T-helper 2 cell treated with Interferon-gamma antibody and Interleukin-4, amounts not matched to agents 100 ng/mL and 5 ng/mL, for 36 hours (primary cell): ENCODE data around the gene LAMC3. TPM values are rescaled to one million over a fixed set of nuclear protein-coding genes. Genes with fewer than 3 reads are reported as not detected.
"Not testable (repeated sequence)": the region's sequence is repeated elsewhere in the genome, so short reads cannot be mapped to it uniquely, and the experiment has no call there.

Experiments
- intact Hi-C: fragments of 100-400 bp; cut with micrococcal nuclease; formaldehyde crosslinking; loops from one replicate; pipeline ENCODE4 v1.15.1; 2023
- total RNA-seq: library from RNA; stranded (reverse); gene quantifications from 2 replicates; pipeline ENCODE4 v1.2.3, GENCODE V29; 2022

The LAMC3 gene
- total RNA-seq, 1 donor from 2014 or later = 0.05 TPM

DNA sequence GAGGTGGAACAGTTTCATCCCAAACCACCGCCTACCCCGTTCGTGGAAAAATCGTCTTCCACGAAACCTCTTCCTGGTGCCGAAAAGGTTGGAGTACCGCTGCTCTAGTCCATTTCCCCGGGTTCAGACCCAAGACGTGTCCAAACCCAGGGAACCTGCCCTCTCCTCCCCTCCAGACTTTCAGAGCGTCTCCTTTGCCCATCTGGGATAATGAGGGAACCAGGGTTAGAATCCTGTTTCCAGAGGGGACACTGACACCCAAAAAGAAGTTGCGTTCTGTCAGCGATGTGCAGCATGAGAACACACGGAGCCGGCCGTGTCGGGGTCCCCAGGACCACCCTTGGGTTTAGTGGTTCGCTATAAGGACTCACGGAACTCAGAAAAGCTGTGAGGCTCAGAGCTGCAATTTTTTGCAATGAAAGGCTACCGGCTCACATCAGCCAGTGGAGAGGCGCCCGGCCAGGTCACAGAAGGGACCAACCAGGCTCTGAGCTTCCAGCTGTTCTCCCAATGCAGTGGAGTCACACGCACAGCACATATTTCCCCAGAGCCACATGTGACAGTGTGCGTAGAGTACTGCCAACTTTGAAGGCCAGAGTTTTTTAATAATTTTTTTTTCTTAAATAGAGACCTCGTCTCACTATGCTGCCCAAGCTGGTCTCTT, 19.4 kb downstream of the LAMC3 start:
- intact Hi-C loops = no loop called here

DNA sequence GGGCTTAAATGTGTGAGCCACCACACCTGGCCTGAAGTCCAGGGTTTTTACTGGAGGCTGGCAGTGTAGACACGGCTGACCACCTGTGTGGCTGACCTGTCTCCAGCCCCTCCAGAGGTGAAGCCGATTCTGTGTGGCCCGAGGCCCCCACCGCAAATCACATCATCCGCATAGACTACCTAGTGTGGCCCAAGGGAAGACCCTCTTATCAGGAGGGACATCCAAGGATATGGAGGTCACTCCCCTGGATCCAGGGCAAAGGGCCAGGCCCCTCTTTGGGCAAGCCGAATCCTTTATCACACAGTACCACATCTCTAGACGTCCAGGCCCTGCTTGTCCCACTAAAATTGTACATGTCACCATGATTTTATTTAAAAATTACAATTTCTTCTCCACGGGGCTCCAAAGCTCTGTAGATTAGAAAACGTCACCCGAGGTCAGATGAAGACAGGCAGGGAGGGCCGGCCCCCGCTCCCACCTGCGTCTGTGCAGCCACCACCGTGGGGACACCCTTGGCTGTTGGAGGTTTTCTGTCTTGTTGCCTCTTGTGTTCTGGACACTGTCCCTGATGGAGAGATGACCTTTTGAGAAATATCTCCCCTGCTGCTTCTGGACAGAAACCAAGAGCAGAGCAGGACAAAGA, 20.1 kb downstream of the LAMC3 start:
- intact Hi-C loops = no loop called here

DNA sequence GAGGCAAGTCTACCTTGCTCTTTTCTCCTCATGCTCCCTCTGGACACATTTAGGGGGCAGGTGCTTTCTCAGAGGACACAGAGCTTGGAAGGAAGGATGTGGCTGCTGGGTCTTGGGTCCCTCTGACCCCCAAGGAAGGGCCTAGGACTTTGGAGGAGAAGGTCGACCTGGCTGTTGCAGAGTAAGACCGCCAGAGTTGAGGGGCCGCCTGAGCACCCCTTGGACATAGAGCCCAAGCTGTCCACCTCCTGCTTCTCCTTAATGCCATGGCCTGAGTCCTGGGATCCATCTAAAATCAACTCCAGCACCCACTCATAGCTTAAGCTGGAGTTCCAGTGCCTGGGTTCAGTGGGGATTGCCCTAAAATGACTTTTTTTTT, 20.6 kb downstream of the LAMC3 start:
- intact Hi-C loops = no loop called here

DNA sequence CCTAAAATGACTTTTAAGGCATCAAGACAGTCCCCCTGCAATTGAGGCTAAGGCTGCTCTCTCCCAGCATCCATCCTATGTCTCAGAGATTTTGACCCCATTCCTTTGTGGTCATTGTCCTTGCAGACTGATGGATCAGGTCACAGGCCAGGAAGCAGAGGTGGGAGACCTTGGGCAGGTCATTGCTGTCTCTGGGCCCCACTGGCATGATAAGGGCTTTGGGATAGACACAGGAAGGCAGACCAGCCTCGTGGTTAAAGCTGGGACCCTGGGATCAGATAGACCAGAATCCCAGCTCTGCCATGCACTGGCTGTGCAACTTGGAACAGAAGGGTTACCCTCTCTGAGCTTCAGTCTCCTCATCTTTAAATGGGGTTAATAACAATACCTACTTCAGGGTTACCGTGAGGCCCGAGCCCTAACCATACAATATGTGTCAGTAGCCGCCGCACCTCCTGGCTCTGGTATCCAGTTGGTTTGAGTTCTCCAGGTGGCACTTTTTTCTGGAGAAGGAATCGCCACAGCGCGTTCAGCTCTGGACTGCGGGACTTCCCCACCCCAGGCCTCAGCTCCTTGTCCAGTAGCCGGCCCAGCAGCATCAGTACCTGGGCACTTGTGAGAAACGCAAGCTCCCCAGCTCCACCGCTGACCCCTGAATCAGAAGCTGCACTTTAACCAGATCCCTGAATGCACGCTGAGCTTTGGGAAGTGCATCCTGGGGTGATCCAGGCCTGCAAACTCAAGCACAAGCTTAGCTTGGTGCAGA, 21.4 kb downstream of the LAMC3 start:
- intact Hi-C loops = no loop called here

DNA sequence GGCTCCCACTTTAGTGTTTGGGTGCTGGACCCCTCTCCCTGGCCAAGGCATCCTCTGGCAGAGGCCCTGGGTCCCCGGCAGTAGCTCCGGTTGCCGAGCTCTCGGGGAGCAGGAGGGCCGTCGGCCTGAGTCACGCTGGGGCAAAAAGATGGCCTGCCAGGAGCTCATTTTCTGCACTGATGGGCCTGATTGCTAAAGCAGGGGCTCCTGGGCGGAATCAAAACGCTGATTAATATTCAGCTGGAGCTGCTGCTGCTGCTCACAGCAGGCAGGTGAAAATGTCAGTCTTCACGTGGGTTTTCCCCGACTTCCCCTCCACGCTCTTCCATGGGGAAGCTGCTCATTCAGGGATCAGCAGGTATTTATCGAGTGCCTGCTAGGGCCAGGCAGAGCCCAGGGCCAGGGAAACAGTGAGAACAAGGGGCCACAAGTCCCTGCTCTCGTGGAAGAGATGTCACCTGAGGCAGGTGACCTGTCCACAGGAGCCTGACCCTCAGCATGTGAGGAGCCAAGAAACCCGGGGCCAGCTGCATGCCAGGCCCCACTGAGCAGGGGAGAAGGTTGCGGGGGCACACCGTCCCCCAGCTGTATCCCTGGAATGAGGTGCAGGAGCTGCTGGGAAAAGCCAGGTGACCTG, 22.1 kb downstream of the LAMC3 start:
- intact Hi-C loops = no loop called here

DNA sequence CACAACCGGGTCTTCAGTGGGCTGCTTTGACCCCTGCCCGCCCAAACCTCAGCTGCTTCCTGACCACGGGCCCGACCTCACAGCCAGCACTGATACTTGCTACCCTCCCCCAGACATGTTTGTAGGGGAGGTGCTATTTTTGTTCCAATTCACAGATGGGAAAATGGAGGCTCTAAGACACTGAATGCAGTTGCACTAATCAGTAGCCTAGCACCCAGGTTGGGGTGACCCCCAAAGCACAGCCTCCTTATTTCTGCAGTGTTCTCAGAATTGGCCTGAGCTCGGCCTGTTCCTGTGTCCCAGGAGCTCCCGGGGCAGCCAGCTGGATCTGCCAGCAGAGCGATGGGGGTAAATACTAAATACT, 22.6 kb downstream of the LAMC3 start:
- intact Hi-C loops = no loop called here

DNA sequence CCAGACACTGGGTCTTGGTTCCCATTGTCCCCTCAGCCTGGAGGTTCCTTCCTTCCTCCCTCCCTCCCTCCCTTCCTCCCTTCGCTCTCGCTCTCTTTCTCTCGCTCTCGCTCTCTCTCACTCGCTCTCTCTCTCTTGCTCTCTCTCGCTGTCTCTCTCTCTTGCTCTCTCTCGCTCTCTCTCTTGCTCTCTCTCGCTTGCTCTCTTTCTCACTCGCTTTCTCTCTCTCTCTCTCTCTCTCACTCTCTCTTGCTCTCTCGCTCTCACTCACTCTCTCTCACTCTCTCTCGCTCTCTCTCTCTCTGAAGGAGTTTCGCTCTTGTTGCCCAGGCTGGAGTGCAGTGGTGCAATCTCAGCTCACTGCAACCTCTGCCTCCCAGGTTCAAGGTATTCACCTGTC, 23.4 kb downstream of the LAMC3 start:
- intact Hi-C loops = no loop called here

DNA sequence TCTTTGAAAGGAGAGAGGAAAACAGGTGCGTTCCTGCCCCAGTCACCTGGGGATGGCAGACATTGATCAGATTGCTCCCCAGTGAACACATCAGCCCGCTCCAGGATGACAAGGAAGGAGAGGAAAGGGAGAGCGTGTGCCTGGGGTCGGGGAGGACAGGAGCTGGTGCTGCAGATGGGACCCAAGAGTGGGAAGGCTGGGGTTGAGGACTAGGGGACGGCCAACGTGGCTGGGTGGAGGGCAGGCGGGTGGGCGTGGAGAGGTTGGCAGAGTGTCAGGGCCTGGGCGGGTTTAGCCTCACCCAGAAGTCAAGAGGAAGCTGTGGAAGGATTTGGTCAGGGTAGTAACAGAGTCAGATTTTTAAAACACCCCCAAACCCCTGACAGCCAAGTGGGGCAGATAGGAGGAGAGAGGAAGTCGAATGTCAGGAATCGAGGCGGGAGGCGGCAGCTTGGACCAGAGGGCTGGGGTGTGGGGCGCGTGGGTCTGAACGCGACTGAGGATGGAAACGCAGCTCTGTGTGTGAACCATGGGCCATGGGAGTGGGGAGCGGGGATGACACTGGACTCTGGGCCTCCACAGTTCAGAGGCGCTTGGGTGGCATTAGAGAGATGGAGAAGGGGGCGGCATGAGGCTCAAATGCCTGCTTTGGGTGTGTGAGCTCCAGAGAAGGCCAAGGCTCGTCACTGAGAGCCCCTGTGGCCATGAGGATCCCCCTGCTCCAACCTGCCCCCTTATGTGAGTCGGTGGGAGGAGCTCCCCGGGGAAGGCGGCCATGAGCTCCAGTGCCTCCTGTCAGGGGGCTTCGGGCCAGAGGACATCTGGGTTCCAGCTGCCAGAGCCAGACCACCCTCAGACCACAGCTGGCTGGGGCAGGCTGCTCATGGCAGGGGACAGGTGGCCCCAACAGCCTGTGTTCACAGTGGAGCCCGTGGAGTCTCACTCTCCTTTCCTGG, 24.6 kb downstream of the LAMC3 start:
- intact Hi-C loops = no loop called here

DNA sequence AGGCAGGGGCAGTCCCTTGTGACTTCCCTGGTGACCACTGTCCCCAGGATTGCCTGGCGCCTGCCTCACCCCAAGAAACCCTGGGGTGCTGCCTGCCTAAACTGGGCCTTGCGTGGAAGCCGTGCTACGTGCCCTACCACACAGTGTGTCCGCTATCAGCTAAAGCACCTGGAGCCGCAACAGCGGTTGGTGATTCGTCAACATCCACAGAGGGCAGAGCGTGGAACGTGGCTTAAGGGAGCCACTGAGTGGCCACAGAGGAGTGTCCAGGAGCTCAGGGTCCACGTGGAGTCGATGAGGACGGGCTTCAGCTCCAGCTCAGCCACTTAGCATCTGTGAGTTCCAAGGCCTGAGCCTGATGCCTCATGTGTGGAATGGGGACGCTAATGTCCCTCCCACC, 25.3 kb downstream of the LAMC3 start:
- intact Hi-C loops = no loop called here

DNA sequence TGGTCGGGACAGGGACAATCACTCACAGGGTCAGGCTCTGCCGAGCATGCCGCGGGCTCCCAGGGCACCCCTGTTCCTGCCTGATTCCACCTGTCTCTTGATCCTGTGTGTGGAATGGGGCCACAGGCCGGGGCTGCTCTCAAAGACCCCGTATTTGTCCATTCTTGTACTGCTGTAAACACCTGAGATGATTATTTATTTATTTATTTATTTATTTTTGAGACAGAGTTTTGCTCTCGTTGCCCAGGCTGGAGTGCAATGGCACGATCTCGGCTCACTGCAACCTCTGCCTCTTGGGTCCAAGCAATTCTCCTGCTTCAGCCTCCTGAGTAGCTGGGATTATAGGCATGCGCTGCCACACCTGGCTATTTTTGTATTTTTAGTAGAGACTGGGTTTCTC, 25.8 kb downstream of the LAMC3 start:
- intact Hi-C loops = not testable (repeated sequence)

DNA sequence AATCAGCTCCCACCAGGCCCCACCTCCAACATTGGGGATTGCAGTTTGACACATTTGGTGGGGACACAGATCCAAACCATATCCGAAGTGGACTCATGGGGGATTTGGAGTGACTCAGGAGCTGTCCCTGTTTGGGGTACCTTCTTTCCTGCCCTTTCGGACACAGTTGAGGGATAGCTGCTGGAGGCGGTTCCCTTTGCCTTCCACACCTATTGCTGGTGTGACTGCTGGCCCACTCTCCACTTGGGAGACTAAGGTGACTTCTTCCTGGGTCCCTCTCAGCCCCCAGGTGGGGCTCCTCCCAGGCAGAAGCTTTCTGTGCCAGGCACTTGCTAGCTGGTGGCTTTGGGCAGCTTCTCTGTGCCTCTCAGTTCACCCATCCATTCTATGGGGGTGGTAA, 26.6 kb downstream of the LAMC3 start:
- intact Hi-C loops = no loop called here

DNA sequence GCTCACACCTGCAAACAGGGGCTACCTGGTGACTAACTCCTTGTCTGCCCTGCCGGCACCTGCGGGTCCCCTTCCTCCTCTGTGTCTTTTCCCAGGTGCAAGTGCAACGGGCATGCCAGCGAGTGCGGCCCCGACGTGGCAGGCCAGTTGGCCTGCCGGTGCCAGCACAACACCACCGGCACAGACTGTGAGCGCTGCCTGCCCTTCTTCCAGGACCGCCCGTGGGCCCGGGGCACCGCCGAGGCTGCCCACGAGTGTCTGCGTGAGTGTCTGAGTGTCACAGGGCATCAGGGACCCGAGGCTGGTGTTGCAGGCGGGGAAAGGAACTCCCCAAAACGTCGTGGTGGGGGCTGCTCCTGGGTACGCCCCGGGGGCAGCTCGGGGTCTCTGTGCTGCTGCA, 27.1 kb downstream of the LAMC3 start:
- intact Hi-C loops = no loop called here

DNA sequence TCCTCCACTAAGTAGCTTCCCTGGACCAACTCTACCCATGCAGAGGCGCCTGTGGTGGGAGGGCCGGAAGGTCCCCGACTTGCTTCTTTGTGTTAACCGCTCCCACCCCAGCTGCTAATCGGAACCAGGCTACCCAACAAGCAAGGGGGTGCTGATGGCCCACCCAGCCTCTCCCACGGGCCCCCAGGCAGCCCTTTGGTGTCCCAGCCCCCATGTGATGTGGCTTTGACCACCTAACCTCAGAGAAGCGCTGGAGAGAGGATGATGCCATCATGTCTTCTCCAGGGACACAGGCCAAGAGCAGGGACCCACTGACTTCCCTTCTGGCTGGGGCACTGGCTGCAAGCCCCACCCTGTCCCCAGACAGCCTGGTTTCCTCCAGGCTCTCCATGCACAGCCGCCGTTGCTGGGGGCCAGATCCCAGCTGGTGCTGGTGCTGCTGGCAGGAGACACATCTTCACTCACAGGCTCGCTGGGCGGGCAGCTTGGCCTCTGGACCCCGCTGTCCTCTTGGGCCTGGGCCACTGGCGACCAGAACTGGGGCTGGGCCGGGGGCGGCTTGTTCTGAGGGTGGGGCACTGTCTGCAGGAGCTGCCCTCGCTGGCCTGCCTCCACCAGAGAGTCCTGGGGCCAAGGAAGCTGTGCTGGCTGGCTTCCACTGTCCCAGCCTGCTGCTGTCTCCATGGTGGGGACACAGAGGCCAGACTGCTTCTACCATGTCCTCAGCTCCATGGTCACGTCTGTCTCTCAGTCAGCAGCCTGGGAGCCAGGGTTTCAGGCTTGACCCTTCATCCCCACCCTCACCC, 27.8 kb downstream of the LAMC3 start:
- intact Hi-C loops = no loop called here

DNA sequence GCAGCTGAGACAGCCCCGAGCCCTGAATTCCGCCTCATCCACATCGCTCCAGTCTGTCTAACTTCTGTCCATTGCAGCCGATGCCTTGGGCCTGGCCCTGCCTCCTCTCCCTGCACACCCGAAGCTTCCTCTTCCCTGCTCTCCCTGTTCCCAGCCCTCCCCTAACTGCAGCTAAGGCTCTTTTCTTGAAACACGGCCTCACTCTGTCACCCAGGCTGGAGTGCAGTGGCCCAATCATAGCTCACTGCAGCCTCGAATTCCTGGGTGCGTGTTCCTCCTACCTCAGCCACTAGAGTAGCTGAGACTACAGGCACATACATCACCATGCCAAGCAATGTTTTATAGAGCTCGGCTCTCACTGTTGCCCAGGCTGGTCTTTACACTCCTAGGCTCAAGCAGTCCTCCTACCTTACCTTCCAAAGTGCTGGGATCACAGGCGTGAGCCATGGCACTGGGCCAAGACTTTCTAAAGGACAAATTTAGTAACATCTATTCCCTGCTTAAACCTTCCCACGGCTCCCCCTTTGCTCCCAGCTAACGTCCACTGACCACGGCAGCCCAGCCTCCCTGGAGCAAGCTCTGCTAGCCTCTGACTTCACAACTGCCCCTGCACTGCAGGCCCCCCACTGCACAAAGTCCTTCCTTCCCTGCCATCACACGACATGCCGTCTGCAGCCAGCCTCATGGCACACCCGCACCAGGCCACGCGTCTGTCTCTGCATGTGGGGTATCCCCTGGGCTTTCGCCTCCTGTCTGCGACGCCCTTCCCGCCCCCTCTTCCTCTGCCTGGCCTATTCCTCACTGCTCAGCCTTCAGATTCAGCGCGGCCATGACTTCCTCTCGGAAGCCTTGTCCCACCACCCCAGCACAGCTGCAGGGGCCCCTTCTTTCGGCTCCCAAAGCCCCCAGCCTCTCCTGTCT, 28.6 kb downstream of the LAMC3 start:
- intact Hi-C loops = no loop called here

DNA sequence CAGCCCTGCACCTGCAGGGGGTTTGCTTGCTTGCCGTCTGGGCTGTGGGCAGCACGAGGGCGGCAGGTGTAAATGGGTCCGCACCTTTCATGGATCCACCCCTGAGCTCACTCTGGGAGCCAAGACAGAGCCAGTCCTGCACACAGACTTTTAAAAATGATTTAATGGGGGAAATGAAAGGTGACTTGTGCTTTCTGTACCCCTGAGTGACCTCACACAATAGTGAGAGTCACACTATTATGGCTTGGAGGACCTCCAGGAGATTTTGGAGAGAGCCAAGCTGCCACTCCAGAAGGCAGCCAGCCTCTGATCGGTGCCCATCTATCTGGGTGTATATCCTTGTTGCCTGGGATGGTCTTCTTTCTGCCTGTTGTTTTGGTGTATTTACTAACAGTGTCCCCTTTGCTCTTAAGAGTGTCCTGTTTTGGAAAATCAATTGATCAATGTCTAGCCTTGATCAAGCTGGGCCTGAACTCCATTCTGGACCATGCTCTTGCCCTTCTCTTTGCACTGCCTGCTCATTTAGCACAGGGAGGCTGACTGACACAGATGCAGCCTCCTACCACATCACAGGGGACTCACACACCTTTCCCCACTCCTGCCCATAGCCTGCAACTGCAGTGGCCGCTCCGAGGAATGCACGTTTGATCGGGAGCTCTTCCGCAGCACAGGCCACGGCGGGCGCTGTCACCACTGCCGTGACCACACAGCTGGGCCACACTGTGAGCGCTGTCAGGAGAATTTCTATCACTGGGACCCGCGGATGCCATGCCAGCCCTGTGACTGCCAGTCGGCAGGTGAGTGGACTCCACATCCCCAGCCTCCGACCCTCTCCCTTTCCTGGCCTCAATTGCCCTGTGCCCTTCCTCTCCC, 29.5 kb downstream of the LAMC3 start:
- intact Hi-C loops = no loop called here

DNA sequence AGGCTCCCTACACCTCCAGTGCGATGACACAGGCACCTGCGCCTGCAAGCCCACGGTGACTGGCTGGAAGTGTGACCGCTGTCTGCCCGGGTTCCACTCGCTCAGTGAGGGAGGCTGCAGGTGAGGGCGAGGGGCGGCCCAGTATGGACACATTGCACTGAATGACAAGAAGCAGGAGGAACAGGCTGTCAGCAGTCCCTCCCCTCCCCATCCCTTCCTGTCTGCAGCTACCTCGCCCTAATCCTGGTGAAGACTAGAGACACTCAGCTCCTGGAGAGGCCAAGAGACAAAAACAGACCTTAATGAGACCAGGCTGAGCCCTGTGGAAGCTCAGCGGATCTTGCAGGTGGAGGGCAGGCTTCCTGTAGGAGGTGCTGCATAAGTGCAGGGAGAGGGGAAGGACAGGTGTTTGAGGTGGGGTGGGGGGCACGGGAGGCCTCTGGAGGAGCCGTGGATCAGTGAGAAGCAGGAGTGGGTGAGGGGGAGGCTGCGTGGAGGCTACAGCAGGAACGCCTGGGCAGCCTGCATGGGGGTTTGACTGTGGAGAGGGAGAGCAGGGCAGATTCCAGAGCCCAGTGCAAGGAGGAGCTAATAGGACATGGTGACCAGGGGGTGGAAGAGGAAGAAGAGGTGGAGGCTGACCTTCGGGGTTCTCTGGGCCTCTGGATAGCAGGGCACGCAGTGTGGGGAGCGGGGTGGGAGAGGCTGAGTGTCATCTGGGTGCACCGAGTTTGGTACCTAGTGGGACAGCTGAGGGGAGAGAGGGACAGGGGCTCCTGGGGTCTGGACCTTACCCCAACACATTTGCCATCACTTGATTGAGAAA, 30.4 kb downstream of the LAMC3 start:
- intact Hi-C loops = no loop called here

DNA sequence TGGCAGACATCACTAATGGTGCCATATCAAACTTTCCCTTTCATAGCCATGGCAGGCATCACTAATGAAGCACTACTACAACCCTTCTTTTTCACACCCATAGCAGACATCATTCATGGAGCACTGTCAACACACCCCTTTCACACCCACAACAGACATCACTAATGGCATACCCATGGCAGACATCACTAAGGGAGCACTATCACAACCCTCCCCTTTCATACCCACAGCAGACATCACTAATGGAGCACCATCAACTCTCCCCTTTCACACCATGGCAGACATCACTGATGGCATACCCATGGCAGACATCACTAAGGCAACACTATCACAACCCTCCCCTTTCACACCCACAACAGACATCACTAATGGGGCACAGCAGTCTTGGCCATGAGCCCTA, 33.7 kb downstream of the LAMC3 start:
- intact Hi-C loops = loop anchor here (10.0 kb wide), 1 partner anchor 338 kb away; no protein-coding TSS in a partner anchor
